Measurements from ENCODE around the gene SLC23A2.
"Not testable (repeated sequence)": the region's sequence is repeated elsewhere in the genome, so short reads cannot be mapped to it uniquely, and the experiment has no call there.

Gene SLC23A2

DNA sequence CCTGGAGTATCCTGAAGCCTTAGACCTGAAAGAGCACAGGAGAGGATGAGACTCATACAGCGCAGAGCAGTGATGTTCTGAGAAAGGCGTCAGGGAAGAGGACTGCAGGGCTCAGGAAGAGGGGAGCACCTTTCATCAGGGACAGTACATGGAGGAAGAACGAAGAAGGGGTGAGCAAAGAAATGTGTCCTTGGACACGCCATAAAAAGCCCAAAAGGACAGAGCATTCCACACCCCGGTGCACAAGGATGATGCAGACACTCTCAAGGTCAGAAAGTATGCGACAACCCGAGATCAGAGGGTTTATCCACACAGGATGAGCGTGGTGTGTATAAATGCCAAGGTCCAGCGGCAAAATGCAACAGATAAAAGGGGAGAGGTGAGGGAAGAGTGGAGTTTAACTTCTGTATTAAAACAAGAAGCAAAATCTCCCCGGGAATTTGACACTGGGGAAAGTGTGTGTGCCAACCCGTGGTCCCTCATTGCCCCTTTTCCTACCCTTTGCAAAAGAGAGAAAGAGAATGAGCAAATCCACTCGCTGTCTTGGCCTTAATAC, 64.4 kb downstream of the SLC23A2 start:
- no peak for DNase-seq

DNA sequence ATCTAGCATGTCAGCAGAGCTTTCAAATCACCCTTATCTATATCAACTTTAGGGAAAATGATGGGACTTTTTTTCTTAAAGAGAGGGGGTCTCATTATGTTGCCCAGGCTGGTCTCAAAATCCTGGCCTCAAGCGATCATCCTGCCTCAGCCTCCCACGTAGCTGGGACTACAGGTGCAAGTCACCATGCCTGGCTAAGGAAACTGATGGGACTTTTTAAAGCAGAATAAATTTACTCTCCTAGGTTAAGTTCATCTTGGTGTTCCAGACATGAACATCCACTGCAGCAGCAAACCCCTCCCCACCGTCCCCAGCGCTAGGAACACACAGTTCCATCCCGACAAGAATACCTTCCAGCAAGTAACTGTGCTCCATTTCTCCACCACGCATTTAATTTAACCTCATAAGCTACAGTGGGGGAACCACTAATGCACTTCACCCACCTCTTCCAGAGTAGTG, 64.9 kb downstream of the SLC23A2 start:
- no peak for DNase-seq

DNA sequence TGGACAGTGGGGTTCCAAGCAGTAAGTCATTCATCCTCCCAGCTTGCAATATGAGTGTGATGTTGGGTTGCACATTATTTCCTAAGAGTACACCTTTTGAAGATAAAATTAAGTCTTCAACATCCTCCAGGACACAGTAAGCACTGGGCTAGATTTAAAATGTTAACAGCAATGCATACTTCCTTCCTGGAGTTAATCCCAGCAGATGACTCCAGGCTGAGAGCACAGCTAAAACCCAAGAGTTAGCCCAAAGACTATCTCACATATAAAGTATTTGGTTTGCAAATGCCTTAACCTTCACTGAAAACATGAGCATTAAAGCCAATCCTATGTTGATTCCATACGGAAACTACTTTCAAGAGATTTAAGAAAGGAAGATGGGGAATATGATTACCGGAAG, 69.2 kb downstream of the SLC23A2 start:
- DNase-seq = no peak

DNA sequence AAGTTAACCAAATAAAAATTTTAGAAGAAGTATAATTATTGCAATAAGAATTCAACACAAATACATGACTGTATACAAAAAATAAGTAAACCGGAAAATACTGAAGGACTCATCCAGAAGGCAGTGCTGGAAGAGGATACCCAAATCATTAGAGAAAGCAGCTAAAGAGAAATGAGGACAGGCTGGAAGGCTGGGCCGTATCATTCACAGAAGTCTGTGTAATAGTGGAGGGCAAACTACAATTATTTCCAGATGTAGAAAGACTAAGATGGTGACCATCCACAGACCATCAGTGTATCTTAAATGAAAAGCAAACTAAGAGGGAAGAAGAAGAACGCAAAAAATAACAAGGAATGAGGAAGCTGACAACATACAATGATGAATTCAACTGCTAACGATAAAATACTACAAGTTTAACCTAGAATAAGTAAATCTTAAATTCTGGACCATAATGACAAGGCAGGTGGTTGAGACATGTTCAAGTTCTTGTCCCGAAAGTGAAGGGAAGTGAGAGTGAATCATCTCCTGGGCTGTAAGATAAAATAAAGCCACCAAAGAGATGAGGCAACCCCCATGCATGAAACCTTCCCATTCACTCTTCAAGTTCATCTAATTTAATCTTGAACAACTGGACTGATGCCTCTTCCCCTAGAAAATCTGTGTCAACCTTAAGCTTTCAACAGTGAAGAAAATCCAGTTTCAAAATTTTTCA, 71.5 kb downstream of the SLC23A2 start:
- DNase-seq = no peak

DNA sequence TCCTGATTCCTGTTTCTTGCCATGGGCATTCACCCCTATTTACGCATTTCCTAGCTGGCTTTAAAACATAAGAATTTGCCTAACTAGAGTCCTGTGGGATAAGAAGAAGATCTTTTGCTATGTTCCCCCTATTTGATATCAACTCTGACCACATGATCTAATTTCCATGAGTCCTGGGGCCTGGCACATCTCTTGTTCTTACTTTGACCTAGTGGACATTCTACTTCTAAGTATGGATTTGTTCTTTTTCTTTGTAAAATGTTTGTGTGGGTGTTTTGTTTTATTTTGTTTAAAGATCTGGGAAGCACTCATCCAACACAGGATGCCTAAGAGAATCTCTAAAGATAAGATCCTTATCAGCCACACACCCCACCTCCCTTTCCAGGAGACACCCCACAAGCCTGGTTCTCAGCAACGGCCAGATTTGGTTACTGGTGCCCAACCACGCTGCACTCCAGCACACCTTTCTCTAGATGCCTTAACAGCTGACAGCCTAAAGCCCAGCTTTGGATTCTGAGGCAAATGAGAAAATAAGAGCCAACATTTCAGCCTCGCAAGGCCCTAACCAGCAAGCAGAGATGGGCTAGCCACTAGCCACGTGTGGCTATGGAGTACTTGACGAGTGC, 74.7 kb downstream of the SLC23A2 start:
- no peak for DNase-seq

DNA sequence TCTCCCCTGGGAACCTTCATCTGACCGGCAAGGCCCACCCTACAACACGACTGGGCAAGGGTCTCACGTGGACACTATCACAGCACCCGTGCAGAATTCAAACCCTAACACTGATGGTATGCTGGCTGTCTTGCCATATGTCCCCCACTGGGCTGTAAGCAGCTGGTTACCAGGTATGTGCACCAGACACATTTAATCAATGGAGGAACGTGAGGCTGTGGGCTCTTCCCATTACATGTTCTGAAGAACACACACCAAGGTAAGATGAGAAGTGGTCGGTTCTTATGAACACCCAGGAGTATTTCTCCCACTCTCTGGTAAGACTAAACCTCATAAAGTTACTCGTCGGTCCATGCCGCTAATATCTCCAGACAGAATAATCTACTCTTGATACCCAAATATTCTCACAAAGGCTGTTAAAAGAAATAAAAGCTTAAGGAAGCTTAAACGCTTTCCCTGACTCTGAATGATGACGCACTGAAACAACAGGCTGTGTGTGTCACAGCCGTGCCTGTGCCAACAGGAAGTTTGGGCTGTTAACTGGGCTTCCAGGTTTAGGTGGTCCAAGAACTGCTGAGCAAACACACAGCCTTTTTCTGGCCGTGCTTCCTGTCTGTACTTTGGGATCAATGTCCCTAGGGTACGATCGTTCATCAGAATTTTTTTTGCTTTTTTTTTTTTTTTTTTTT, 75.3 kb downstream of the SLC23A2 start:
- DNase-seq = peak in 9 of 51 donors; percentile 7 to 36 (median 24)

DNA sequence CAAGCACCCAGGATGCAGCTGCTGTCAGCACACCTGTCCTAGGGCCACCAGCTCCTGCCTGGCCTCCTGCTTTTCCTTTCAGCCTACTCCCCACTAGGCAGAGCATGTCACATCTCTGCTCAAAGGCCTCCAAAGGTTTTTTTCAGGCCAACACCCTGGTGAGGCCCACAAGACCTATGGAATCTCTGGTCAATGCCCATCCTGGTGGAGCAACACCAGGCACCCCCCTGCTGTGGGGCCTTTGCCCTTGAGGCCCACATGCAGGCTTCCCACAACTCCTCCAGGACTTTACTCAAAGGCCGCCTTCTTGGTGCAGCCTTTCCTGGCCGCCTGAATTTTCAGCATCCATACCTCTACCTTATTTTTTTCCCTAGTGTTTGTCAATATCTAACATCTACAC, 76.9 kb downstream of the SLC23A2 start:
- DNase-seq = no peak

DNA sequence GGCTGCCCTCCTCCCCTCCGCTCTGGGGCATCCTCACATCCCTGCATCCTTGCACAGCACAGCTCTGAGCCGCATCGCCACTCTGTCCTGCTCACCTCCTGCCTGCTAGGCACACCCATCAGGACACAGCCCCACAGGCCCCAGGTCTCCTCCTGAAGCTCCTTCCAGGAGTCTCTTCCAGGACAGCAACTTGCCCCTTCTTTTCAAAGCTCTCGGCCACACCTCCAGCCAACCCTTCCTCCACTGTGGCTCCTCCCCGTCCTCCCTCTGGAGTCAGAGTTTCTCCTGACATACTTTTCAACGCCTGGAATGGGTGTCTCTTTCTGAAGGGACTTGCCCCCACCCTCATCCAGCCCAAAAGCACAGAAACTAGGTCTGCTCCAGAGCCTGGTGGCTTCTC, 77.3 kb downstream of the SLC23A2 start:
- no peak for DNase-seq

DNA sequence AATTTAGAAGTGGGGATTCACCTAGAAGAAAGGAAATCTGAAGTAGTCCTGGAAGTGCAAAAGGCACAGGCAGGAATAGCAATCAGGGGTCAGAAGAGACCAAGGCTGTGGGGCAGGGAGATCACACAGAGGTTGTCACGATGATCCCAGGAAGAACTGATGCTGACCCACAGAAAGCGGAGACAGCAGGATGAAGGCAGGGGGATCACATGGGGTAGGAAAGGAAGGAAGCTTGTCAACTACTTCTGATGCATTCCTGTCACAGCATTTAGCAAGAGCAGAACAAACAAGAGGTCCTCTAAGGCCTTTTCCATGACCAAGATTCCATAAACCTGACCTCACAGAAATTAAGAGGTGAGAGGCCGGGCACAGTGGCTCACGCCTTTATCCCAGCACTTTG, 79.1 kb downstream of the SLC23A2 start:
- DNase-seq = no peak

DNA sequence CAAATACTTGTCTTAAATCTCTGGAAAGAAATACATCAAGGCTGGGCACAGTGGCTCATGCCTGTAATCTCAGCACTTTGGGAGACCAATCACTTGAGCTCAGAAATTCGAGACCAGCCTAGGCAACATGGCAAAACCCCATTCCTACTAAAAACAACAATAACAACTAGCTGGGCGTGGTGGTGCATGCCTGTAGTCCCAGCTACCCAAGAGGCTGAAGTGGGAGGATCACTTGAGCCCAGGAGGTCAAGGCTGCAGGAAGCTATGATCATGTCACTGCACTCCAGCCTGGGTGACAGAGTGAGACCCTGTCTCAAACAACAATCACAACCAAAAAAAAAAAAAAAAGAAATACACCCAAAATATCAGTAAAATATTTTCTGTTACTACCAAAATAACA, 80.0 kb downstream of the SLC23A2 start:
- not testable (repeated sequence) for DNase-seq

DNA sequence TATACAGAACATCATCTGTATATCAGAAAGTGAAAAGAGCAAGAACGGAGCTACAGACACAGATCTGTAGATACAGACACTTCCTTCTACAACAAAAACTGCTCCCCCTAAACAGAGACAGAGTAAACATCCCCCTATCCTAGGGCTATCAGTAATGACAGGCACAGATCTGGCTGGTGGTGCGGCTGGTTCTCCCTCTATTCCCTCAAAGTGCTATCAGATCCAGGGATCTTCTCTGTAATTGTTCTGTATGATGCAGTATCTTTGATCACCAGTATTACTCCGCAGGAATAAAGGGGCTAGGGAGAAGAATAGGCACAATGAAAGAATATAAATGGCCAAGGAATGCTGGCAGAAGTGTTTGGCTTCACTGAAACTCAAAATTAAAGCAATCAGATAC, 80.7 kb downstream of the SLC23A2 start:
- no peak for DNase-seq

DNA sequence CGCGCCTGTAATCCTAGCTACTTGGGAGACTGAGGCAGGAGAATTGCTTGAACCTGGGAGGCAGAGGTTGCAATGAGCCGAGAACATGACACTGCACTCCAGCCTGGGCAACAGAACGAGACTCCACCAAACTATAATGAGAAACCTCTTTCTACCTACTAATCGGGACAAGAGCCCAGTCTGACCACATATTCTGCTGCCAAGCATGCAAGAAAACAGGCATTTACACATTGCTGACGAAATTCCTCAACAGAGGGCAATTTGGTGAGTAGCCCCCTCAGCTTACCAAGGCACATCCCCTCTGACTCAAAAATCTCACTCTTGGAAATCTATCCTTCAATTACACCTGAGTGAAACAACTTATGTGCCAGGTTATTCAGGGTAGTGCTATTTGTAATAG, 81.2 kb downstream of the SLC23A2 start:
- no peak for DNase-seq

DNA sequence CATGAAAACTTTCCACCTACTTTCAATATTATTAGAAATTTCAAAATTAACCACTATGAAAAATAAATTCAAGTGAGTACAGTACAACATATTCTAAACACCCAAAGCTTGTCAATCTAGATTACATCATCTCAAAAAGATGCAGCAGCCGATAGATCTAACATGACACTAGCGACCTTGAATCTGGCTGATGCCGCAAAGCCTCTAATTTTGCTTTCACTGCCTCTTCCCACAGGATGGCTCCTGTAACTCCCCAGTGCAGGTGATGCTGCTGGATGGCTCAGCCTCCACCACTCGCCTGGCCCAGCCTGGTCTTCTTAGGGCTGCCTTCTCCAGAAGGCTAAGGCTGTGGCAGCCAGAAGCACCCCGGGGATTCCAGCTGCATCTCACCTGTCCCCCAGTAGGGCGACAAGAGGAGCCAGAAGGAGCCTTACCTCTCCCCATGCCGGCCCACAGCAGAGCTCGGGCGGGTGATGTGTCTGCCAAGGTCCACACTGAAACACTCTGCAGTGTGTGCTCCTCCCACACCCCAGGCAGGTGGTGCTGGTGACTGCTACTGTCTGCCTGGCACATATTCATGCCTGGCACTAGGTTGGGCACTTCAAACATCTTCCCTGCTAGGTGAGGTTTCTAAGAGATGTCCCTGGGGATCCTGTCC, 82.1 kb downstream of the SLC23A2 start:
- DNase-seq = no peak

DNA sequence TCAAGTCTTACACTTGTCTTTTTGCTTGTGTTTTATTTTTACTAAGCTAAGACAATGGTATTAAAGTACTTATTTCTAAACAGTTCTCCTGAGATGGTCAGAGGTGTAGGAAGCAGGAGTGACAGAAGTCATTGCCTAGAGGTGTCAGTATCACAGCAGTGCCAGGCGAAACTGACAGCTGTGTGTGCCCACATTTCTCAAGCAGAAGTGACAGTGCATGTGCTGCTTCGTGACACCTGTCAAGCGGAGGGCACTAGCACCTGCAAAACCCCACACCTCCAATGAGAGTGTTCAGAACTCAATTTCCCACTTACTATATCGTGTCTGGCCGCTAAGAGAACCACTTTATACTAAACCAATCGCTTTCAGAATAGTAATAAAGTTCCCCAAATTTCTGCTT, 82.8 kb downstream of the SLC23A2 start:
- no peak for DNase-seq

DNA sequence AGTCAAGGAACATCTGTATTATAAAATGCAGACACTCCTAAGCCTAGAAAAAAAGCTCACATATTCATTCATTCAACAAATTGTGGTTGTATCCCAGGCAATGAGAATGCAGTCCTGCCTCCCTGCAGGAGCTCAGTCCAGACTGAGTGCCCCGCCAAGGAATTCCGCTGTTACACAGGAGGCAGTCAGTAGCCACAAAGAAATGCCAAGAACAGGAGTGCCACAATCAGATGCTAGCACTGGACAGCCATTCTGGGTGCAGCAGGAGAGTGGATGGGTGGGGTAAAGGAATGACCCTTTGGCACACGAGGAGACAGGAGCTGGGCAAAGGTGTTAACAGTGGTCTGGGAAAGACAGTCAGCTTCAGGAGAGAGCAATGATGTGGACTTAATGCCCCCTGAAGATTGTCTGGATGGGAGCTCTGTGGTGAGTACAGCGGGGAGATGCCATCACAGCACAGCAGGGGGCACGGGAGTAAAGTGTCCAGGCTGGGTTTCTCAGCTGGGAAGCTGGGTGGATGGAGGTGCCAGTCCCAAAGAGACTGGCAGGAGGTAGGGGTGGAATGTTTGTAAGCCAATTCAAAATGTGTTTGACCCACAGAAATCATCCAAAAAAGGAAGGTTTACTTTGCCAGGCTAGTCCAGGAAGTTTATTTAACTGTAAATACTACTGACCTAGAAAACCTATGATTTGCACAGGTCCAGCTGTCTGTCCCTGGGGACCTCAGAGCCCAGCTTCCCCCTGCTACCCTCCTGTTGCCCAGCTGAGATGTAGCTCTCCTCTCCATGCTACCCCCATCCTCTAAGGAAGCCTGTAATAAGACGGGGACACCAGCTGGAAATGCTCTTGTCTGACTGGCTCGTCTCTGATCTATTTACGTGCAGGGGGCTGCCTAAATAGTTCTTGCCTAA, 84.1 kb downstream of the SLC23A2 start:
- DNase-seq = peak in 5 of 51 donors; percentile 11 to 29 (median 16)

DNA sequence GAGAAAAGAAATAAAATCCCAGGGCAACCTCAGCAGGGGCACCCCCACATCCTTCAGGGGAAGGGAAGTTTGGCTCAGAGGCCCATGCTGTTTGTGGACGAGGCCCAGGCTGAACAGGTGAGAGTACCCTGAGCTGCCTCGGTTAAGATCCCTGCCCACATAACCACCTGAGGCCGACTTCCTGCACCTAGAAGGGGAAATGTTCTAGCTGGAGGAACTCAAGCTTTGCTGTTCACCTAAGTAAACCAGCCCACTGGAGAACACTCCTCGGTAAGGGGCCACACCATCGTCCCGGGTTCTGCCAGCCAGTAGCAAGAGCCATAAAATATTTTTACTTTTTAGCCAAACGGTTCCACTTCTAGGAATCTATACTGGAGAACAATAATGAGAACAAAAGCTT, 88.2 kb downstream of the SLC23A2 start:
- no peak for DNase-seq

DNA sequence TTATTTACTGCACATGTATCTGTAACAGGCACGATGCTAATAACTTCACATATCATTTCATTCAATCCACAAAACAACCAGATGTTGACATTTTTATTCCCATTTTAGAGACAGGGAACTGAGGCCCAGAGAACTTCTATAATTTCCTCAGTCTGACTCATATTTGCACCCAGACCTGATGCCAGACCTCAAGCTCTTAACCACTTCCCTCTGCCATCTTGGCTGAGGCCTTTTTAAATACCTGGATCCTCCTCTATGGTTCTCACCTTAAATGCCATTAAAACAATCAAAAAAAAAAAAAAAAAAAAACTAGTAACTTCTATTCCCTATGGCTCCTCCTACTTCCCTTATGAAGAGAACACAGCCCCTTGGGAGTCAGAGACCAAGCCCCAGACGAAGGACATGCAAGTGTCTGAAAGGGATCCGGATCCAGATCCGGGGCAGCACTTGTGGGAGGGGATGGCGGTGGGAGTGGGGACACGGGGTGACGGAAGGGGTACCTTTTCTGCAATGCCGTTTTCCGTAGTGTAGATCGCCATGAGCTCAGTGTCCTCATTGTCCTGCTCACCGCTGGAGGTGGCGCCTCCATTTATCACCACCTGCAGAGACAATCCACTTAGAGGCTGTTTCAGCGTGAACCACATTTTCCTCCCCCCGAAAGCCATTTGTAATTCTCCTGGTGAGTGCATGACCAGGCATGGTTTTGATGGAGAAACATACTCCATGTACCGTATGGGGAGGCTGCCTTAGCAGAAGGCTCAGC, 88.7 kb downstream of the SLC23A2 start:
- DNase-seq = no peak

DNA sequence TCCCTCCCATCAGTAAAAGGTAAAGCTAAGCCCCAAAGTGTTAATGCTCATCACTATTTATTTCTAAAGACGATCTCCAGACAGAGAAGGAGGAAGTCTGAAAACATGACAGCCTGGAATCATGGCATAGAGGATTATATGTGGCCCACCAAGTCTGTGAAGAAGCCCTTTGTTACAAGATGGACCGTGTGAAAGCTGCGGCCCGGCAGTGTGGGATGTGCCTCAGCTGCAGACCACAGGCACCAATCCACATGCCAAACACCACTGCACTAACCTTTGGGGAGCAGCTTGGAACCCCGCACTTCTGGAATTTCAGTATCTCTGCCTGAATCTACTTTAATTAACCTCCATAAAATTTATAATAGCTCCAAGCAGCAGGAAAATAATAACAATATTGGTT, 90.4 kb downstream of the SLC23A2 start:
- peak in 1 of 51 donors; percentile 12 for DNase-seq

DNA sequence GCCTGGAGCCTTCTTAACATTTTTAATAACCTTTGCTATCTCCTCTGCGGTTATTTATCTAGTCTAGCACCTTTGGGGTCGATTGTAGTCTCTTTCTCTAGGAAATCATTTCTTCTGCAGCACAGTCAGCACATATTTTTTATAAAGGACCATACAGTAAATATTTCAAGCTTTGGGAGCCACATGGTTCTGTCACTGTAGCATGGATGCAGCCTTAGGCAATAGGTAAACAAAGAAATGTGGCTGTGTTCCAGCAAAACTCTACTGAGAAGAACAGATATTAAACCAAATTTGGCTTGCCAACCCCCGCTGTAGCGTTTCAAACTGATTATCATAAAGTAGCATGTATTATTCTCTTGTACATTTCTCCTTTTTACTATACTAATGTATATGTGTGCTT, 95.7 kb downstream of the SLC23A2 start:
- DNase-seq = no peak

DNA sequence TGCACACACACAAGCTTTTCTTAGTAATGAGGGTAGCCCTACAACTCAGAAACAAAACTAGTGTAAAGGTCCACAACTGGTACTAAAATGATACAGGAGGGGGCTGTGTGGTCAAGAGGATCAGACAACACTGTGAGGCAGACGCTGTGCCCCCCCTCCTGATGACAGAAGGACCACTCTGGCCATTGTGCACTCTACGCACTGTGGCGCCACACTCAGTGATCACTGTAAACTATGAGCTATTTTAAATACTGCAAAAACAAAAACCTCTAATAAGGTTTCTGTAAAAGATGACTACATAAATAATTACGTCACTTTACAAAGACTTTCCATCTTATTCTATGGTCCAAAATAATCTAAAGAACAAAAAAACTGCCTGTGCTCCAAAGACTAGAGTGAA, 96.1 kb downstream of the SLC23A2 start:
- DNase-seq = no peak
